Measurements from ENCODE around the gene TMEM14B. TPM values are rescaled to one million over a fixed set of nuclear protein-coding genes. Genes with fewer than 3 reads are reported as not detected.
"Not testable (repeated sequence)": the region's sequence is repeated elsewhere in the genome, so short reads cannot be mapped to it uniquely, and the experiment has no call there.

TMEM14B gene
- polyA plus RNA-seq (2013, experiment 1 of 2; ENCODE audit: insufficient read length), result 68.0 TPM
- polyA plus RNA-seq (2013, experiment 2 of 2; ENCODE audit: insufficient read length), result 52.6 TPM

DNA sequence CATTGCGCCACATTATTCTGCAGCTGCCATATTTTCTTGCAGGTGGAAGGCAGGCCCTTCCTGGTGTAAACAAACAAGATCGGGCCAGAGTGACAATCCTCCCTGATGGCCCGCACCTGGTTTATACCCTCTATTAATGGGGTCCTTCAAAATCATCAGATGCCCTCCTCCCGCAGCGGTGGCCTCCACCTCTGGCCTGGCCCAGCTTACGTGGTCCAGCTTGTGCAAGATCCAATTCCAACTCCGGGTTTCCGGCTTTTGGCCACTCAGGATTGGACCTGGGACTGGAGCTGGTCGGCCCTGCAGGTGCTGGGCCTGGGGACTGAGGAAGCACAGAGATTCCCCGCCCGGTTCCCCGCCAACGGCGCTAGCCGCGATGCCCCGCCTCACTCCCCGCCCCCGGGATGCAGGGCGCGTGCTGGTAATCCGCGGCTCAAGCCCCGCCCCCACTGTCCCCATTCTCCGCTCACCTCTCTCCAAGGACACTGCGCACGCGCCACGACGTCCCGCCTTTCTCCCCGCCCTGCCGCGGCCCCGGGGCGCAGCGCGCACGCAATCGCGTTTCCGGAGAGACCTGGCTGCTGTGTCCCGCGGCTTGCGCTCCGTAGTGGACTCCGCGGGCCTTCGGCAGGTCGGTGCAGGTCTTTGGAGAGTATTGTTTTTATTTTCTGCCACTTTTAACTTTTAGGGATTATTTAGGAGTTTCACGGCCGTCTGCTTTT, at the start of gene TMEM14B:
TMEM14B (plus strand) TSS at position 555 of the 722 bp plus-strand sequence. CDS start 1,441 bp downstream, outside the sequence.
- peak; percentile 94 for DNase-seq

DNA sequence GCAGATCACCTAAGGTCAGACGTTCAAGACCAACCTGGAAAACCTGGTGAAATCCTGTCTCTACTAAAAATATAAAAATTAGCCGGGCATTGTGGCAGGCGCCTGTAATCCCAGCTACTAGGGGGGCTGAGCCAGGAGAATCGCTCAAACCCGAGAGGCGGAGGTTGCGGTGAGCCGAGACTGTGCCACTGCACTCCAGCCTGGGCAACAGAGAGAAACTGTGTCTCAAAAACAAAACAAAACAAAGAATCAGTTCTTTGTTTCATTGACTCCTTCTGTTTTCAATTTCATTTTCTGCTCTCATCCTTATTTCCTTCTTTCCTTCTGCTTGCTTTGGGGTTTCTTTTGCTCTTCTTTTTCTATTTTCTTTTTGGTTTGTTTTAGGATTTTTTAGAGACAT, 33.6 kb upstream of the TMEM14B start:
- no peak for DNase-seq

DNA sequence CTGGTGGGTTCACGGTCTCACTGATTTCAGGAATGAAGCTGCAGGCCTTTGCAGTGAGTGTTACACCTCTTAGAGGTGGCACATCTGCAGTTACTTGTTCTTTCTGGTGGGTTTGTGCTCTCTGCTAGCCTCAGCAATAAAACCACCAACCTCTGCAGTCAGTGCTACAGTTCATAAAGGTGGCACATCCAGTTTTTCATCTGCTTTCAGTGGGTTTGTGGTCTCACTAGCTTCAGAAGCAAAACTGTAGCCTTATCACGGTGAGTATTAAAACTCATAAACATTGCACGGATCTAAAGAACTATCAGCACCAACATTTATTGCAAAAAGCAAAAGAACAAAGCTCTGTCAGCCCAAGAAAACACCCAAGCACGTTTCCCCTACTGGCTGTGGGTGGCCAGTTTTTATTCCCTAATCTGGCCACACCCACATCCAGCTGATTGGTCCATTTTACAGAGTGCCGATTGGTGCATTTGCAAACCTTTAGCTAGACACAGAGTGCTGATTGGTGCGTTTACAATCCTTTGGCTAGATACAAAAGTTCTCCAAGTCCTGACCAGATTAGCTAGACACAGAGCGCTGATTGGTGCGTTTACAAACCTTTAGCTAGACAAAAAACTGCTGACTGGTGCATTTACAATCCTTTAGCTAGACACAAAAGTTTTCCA, 28.2 kb upstream of the TMEM14B start:
- DNase-seq, result peak; percentile 36

DNA sequence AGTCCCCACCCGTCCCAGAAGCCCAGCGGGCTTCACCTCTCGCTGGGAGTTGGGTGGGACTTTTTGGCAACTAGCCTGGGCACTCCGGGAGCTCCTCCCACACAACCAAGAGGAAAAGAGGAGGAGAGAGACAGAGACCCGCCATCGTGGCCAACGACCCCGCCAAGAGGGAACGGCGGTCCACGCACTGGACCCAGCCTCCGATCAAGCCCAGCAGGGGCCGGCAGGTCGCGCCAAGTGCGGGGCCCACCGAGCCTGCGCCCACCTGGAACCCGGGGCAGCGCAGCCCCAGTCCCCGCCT, 27.7 kb upstream of the TMEM14B start:
- no peak for DNase-seq

DNA sequence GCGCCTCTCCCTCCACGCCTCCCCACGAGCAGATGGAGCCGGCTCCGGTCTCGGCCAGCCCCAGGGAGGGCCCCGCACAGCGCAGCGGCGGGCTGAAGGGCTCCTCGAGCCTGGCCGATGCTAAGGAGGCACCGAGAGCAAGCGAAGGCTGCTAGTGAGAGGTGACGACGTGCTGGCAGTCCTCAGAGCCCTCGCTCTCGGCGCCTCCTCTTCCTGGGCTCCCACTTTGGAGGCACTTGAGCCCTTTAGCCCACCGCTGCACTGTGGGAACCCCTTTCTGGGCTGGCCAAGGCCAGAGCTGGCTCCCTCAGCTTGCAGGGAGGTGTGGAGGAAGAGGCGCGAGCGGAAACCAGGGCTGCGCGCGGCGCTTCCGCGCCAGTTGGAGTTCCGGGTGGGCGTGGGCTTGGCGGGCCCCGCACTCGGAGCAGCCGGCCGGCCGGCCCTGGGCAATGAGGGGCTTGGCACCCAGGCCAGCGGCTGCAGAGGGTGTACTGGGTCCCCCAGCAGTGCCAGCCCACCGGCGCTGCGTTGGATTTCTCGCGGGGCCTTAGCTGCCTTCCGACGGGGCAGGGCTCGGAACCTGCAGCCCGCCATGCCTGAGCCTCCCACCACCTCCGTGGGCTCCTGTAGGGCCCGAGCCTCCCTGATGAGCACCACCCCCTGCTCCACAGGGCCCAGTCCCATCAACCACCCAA, 27.2 kb upstream of the TMEM14B start:
- peak; percentile 31 for DNase-seq

DNA sequence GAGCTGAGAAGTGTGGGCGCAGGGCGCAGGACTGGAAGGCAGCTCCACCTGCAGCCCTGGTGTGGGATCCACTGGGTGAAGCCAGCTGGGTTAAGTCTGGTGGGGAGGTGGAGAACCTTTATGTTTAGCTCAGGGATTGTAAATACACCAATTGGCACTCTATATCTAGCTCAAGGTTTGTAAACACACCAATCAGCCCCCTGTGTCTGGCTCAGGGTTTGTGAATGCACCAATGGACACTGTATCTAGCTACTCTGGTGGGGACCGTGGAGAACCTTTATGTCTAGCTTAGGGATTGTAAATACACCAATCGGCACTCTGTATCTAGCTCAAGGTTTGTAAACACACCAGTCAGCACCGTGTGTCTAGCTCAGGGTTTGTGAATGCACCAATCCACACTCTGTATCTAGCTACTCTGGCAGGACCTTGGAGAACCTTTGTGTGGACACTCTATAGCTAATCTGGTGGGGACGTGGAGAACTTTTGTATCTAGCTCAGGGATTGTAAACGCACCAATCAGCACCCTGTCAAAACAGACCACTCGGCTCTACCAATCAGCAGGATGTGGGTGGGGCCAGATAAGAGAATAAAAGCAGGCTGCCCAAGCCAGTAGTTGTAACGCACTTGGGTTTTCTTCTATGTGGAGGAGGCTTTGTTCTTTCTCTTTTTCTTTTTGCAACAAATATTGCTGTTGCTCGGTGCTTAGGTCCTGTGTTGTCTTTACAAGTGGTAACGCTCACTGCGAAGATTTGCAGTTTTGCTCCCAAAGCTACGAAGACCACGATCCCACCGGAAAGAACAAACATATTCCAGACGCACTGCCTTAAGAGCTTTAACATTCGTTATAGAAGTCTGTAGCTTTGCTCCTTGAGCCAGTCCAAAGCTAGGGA, 26.4 kb upstream of the TMEM14B start:
- DNase-seq, result not testable (repeated sequence)

DNA sequence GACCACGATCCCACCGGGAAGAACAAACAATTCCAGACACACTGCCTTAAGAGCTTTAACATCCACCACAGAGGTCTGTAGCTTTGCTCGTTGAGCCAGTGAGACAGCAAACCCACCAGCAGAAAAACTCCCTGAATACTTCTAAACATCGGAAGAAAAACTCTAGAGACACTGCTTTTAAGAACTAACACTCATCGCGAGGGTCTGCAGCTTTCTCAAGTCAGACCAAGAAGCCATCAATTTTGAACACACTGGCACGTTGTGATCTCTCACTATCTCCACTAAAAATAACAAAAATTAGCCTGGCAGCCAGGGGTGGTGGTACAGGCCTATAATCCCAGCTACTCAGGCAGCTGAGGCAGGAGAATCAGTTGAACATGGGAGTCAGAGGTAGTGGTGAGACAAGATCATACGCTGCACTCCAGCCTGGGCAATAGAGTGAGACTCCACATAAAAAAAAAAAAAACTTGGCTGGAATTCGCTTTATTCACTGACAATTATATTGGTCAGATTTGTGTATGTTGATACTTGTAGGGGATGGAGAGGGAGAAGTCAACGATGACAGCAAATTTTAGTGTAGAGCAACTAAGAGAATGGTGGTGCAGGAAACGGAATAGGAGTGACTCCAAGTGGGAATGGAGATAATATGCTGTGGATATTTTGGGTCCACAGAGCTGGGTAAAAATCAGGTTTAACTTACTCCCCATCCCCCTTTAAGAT, 25.6 kb upstream of the TMEM14B start:
- DNase-seq, result no peak

DNA sequence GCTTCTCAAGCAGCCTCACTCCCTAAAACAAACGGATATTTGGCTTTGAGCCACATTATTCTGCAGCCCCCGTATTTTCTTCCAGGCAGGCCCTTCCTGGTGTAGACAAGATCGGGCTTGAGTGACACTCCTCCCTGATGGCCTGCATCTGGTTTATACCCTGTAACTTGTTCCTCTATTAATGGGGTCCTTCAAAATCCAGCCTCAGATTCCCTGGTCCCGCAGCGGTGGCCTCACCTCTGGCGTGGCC, 25.1 kb upstream of the TMEM14B start:
- no peak for DNase-seq

DNA sequence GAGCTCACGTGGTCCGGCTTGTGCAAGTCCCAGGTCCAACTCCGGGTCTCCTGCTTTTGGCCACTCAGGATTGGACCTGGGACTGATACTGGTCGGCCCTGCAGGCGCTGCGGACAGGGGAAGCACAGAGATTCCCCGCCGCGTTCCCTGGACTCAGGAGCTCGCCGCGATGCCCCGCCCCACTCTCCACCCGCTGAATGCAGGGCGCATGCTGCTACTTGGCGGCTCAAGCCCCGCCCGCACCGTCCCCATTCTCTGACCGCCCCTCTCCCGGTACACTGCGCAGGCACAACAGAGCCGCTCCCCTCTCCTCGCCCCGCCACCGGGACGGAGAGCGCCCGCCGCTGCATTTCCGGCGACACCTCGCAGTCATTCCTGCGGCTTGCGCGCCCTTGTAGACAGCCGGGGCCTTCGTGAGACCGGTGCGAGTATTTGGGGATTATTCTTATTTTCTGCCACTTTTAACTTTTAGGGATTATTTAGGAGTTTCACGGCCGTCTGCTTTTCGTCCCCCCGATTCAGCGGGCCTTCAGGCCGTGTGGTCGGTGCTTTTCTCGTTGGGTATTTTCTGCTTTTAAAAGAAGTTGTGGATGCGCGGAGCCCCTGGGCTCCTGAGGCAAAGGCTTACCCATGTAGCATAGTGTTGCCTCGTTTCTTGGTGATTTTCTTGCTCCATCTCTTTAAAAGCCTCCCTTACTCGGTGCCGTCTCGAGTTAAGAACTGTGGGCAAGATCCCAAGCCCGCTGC, 24.6 kb upstream of the TMEM14B start, which contains the start of gene TMEM14C:
TMEM14C (plus strand) TSS at position 251 of the 747 bp plus-strand sequence. CDS start 1,544 bp downstream, outside the sequence.
- DNase-seq, result peak; percentile 97

DNA sequence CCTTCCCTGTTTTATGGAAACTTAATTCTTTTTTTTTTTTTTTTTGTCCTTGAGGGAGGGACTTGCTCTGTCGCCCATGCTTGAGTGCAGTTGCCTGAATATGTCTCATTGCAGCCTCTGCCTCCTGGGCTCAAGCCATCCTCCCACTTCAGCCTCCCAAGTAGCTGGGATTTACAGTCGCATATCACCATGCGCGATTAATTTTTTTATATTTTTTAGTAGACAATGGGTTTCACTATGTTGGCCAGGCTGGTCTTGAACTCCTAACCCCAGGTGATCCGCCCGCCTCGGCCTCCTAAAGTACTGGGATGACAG, 24.1 kb upstream of the TMEM14B start:
- DNase-seq, result peak; percentile 26

DNA sequence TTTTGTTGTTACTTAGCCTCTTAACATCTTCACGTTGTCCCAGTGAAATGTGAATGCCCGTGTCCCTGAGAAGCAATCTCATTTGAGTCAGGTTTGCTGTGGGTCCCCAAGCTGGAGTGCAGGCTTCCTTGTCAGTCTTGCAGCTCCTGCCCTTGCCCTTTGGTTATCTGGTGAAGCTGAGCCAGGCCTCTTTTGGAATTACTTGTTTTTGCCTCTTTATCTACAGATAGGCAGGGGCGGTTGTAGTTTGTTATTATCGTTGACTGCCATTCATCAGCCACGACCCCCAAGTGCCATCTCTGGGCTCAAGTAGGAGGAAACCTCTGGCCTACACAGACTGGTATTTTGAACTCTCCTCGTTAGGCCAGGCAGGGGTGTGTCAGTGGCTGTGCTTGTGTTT, 22.6 kb upstream of the TMEM14B start:
- DNase-seq, result no peak

DNA sequence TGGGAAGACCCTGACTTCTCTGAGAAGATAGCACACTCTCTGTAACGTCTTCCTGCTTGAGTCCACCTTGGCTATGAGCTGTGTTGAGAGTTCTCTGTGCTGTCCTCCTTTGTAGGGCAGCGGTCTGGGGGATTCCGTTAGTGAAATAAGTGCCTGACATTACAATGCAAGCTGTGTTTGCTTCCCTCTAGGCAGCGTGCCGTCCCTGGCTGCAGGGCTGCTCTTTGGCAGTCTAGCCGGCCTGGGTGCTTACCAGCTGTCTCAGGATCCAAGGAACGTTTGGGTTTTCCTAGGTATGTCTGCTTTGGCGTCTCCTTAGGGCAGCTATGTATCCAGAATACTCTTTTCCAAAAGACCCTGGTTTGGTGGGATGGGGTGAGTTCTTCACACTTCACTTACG, 21.9 kb upstream of the TMEM14B start:
- DNase-seq, result no peak

DNA sequence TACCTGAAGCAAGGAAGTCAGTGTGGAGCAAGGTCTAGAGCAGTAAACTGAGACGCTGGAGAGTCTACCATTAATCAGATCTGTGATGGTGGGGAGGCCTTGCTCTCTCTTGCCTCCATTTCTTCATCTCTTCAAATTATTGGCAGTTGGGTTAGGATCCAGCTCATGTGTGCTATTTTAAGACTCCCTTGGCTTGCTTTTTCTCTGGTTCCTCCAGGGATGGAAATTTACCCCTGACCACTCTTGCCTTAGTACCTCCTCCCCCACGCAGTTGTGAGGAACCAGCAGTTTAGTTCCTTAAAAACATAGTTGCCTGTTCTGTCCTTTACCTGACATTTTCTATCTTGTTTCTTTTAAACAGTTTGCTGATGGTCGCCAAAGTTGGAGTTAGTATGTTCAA, 17.4 kb upstream of the TMEM14B start:
- DNase-seq, result no peak

DNA sequence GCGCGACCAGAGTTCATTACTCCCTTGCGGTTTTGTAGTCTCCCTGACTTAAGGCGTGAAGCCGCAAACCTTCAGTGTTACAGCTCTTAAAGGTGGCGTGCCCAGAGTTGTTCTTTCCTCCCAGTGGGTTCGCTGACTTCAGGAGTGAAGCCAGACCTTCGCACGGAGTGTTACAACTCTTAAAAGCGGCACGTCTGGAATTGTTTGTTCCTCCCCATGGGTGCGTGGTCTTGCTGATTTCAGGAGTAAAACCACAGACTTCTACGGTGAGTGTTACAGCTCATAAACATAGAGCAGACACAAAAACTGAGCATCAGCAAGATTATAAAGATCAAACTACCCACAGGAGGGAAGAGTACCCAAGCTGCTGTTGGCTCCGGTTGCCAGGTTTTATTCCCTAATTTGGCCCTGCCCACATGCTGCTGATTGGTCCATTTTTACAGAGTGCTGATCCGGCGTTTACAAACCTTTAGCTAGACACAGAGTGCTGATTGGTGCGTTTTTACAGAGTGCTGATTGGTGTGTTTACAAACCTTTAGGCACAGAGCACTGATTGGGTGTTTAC, 14.4 kb upstream of the TMEM14B start:
- peak; percentile 38 for DNase-seq

DNA sequence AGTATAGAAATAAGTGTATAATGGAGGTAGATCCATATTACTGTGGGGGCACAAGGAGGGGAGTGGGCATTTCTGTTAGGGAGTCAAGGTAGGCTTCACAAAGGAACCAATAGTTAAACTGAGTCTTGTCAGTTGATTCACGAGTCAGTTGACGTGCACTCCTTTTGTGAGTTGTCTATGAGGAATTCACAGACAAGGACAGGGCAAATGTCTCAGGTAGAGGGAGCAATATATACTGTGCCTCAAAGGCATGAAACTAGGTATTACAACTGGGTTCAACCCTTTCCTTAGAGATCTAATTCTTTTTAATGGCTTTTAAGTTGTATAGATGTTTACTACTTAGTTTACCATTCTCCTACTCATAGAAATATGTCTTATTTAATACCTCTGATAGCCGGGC, 13.7 kb upstream of the TMEM14B start:
- DNase-seq, result no peak

DNA sequence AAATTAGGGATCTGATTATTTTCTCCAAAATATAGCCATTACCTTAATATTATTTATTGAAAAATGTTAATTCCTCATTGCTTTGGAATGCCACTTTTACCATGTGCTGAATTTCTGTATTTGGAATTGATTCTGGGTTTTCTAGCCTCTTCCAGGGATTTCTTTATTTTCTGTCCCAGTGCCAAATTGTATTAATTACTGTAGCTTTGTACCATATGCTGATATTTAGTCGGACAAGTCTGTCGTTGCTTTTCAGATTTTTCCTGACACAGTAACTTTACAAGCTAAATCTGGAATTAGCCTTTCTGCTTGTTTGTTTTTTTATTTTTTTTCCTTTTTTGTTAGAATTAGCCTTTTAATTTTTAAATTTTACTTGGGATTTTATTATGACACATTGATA, 10.9 kb upstream of the TMEM14B start:
- DNase-seq, result no peak

DNA sequence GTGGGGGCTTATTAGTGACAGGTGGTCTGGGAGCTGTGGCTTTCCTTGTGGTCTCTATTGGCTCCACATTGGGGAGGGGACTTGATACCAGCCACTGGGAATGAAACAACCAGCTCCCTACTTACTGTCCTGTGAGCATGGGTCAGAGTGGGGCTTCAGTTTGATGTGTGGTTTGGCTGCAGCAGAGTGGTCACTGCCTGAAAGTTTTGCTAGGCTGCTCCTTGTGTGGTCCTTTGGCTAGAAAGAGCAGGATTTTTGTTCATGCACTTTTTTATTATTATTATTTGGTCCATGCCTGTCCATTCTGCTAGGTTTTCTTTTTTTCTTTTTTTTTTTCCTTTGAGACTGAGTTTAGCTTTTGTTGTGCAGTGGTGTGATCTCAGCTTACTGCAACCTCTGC, 7.5 kb upstream of the TMEM14B start:
- no peak for DNase-seq

DNA sequence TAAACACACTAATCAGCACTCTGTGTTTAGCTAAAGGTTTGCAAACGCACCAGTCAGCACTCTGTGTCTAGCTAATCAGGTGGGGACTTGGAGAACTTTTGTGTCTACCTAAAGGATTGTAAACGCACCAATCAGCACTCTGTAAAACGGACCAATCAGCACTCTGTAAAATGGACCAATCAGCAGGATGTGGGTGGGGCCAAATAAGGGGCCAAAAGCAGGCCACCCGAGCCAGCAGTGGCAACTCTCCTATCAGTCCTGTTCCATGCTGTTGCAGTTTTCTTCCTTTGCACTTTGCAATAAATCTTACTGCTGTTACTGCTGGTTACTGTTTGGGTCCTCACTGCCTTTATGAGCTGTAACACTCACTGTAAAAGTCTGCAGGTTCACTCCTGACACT, 6.0 kb upstream of the TMEM14B start:
- not testable (repeated sequence) for DNase-seq

DNA sequence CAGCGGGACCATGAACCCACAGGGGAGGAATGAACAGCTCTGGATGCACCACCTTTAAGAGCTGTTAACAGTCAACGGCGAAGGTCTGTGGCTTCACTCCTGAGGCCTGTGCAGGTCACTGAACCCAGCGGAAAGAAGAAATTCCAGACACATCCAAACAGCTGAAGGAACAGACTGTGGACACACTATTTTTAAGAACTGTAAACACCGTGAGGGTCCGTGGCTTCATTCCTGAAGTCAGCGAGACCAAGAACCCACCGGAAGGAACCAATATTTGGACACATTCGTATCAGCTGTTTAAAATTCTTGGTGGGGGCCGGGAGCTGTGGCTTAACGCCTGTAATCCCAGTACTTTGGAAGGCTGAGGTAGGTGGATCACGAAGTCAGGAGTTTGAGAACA, 5.4 kb upstream of the TMEM14B start:
- DNase-seq, result no peak

DNA sequence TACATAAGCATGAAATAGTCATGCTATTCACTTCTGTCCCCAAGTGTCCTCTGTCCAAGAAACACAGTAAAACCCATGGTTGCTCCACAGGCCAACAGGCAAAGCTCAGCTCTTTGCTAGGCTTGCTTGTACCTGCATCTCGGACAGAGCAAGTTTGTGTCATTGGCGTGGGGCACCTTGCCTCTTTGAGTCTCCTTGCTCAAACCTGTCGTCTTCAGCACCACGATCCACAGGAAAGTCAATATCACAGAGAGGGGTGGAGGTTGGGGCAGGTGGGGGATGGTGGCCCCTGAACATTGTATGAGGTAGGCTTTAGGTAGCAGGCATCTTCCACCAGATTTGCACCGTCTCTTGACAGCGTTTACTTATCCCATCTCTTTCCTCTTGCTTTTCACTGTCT, 4.1 kb upstream of the TMEM14B start:
- DNase-seq, result no peak

DNA sequence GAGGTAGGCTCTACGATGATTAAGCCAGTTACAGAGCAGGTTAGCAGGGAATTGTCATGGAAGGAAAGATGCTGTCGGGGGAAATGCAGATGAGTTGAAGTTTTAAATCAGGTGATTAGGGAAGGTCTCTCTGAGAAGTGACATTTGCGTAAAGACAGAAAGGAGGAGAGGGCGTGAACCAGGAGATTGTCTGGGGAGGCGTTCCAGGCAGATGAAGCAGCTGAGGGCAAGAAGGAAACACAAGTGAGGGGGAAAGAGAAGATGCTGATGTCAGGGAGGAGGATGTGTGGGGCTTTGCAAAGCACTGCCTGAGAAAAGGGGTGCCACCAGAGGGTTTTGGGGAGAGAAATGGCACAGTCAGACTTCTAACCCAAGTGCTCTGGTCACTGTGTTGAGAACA, 2.5 kb upstream of the TMEM14B start:
- no peak for DNase-seq

Data from fibroblast of skin of back (primary cell).